HG03565 (cell line): ENCODE data around the gene KCNQ1.
"Not testable (repeated sequence)": the region's sequence is repeated elsewhere in the genome, so short reads cannot be mapped to it uniquely, and the experiment has no call there.

ENCODE experiments used
- ATAC-seq: cut with Tn5 transposase; IDR thresholded peaks from one replicate; pipeline ENCODE4 v1.9.1; 2021; ENCODE audit warnings: mild to moderate bottlenecking, moderate library complexity; ENCODE audit not compliant: unreplicated experiment

The KCNQ1 gene

GRCh38 chr11:2472428-2473186, 27.8 kb downstream of the KCNQ1 start:
- no peak for ATAC-seq

GRCh38 chr11:2473361-2474058, 28.7 kb downstream of the KCNQ1 start:
- no peak for ATAC-seq

GRCh38 chr11:2474059-2474901, 29.5 kb downstream of the KCNQ1 start:
- ATAC-seq: no peak

- no peak for ATAC-seq
These were observed 30.5 kb downstream of the KCNQ1 start for GRCh38 chr11:2475136-2475918.

- no peak for ATAC-seq
These were observed 32.4 kb downstream of the KCNQ1 start for GRCh38 chr11:2477254-2477653.

GRCh38 chr11:2477936-2478335, 33.1 kb downstream of the KCNQ1 start:
- no peak for ATAC-seq

GRCh38 chr11:2480067-2480873, 35.5 kb downstream of the KCNQ1 start:
- ATAC-seq: not testable (repeated sequence)

GRCh38 chr11:2480874-2481220, 36.0 kb downstream of the KCNQ1 start:
- no peak for ATAC-seq

GRCh38 chr11:2481253-2481652, 36.4 kb downstream of the KCNQ1 start:
- no peak for ATAC-seq

- ATAC-seq: no peak
These were observed 37.4 kb downstream of the KCNQ1 start for GRCh38 chr11:2482204-2482603.

GRCh38 chr11:2482745-2483144, 37.9 kb downstream of the KCNQ1 start:
- ATAC-seq: no peak

- ATAC-seq: no peak
These were observed 38.6 kb downstream of the KCNQ1 start for GRCh38 chr11:2483426-2483825.

GRCh38 chr11:2484576-2485125, 39.8 kb downstream of the KCNQ1 start:
- no peak for ATAC-seq

GRCh38 chr11:2488004-2488403, 43.2 kb downstream of the KCNQ1 start:
- no peak for ATAC-seq

GRCh38 chr11:2489083-2489482, 44.3 kb downstream of the KCNQ1 start:
- ATAC-seq: no peak

GRCh38 chr11:2497951-2498350, 53.1 kb downstream of the KCNQ1 start:
- not testable (repeated sequence) for ATAC-seq

- ATAC-seq: no peak
These were observed 53.9 kb downstream of the KCNQ1 start for GRCh38 chr11:2498750-2499149.

- no peak for ATAC-seq
These were observed 62.5 kb downstream of the KCNQ1 start for GRCh38 chr11:2507212-2507901.
